ENCODE results near the gene CSAG3. TPM values are rescaled to one million over a fixed set of nuclear protein-coding genes. Genes with fewer than 3 reads are reported as not detected.
"Not testable (repeated sequence)": the region's sequence is repeated elsewhere in the genome, so short reads cannot be mapped to it uniquely, and the experiment has no call there.

The CSAG3 gene
- not detected in 2 replicates for total RNA-seq
- long read RNA-seq = 0 reads

DNA sequence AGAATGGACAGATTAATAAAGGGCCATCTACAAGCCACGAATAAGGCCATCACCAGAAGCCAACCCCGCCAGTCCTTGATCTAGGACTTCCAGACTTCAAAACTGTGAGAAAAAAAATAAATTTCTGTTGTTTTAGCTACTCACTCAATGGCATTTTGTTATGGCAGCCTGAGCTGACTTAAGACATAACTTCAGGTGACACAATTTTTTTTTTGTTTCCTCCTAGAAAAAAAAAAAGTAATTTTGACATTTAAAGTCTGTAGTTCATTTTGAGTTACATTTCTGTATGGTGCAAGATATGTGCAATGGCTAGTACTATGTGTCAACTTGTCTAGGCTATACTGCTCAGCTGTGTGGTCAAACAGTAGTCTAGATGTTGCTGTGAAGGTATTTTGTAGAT lies at the start of gene CSAG3:
TSS of gene CSAG3 (plus strand) at position 301 of the 400 bp plus-strand sequence.
- not testable (repeated sequence) for H3K36me3 Mint-ChIP-seq (ENCODE audit: insufficient read depth); DNase-seq (ENCODE audit: low spot score, unreplicated experiment); H3K27ac Mint-ChIP-seq; H3K9me3 Mint-ChIP-seq (ENCODE audit: low read depth); H3K4me3 Mint-ChIP-seq (ENCODE audit: low read depth); H3K27me3 Mint-ChIP-seq; H3K4me1 Mint-ChIP-seq (ENCODE audit: low read depth)

DNA sequence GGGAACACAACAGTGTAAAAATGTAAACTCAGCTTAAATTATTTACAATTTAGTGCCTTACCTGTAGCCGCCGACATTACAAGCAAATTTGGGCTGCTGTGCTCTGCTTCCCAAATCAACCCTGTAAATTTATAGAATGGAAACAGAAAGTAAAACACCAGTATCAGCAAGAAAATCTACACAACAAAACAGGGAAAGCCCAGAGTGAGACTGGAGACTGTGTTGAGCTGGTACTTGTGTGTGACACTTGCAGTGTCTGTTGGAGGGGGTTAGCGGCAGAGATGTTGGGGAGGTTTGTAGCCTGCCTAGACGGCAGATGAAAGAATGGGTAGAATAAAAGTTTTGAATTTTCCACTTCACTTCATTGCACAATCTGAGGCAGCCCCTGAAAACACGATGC lies 45.8 kb upstream of the CSAG3 start:
- H3K4me3 Mint-ChIP-seq (ENCODE audit: low read depth); DNase-seq (ENCODE audit: low spot score, unreplicated experiment); H3K9me3 Mint-ChIP-seq (ENCODE audit: low read depth); H3K36me3 Mint-ChIP-seq (ENCODE audit: insufficient read depth); H3K27me3 Mint-ChIP-seq; H3K27ac Mint-ChIP-seq; H3K4me1 Mint-ChIP-seq (ENCODE audit: low read depth): not testable (repeated sequence)

DNA sequence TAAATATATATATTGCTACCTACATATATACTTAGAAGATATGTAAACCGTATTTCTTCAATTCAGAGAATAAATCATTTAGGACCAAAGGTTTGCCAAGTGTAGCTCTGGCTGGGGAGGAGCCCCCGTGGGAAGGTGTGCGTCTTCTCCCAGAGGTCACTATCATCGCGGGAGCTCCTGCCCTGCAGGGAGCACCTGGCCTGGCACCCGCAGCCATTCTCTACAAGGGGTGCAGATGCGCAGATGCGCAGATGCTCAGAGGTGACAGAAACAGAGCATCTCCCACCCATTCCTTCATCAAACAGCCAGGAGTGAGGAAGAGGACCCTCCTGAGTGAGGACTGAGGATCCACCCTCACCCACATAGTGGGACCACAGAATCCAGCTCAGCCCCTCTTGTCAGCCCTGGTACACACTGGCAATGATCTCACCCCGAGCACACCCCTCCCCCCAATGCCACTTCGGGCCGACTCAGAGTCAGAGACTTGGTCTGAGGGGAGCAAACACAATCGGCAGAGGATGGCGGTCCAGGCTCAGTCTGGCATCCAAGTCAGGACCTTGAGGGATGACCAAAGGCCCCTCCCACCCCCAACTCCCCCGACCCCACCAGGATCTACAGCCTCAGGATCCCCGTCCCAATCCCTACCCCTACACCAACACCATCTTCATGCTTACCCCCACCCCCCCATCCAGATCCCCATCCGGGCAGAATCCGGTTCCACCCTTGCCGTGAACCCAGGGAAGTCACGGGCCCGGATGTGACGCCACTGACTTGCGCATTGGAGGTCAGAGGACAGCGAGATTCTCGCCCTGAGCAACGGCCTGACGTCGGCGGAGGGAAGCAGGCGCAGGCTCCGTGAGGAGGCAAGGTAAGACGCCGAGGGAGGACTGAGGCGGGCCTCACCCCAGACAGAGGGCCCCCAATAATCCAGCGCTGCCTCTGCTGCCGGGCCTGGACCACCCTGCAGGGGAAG lies 44.9 kb upstream of the CSAG3 start, which contains the start of gene MAGEA2B:
TSS of gene MAGEA2B (plus strand) at position 814 of the 973 bp plus-strand sequence. CDS start 2,479 bp downstream, outside the sequence.
- H3K27me3 Mint-ChIP-seq; H3K36me3 Mint-ChIP-seq (ENCODE audit: insufficient read depth); H3K4me3 Mint-ChIP-seq (ENCODE audit: low read depth); H3K9me3 Mint-ChIP-seq (ENCODE audit: low read depth); H3K27ac Mint-ChIP-seq; DNase-seq (ENCODE audit: low spot score, unreplicated experiment); H3K4me1 Mint-ChIP-seq (ENCODE audit: low read depth): not testable (repeated sequence)

DNA sequence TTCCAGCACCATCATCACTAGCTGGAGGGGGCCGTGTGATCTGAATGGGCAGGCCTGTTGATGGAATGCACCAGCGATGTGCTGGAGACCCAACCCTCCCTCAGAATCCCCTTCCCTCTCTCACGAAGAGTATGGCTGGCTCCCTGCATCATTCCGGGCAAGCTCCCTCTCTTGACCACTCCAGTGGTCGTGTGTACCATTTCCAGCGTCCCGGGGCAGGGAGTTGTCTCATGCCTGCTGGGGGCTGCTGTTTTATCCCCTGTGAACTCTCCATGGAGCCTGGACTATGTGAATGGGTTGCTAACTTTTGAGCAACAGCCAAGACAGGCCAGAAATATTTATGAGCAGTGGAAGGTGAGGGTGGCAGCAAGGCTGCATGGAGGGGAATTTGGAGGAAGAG lies 33.6 kb upstream of the CSAG3 start:
- H3K36me3 Mint-ChIP-seq (ENCODE audit: insufficient read depth) = no peaks in the 10 kb centered on the region
- DNase-seq (ENCODE audit: low spot score, unreplicated experiment) = no peak
- H3K9me3 Mint-ChIP-seq (ENCODE audit: low read depth) = peaks cover 14% of the 10 kb centered on the region
- H3K4me1 Mint-ChIP-seq (ENCODE audit: low read depth) = no peaks in the 10 kb centered on the region
- TF ChIP-seq, protein P1, sequence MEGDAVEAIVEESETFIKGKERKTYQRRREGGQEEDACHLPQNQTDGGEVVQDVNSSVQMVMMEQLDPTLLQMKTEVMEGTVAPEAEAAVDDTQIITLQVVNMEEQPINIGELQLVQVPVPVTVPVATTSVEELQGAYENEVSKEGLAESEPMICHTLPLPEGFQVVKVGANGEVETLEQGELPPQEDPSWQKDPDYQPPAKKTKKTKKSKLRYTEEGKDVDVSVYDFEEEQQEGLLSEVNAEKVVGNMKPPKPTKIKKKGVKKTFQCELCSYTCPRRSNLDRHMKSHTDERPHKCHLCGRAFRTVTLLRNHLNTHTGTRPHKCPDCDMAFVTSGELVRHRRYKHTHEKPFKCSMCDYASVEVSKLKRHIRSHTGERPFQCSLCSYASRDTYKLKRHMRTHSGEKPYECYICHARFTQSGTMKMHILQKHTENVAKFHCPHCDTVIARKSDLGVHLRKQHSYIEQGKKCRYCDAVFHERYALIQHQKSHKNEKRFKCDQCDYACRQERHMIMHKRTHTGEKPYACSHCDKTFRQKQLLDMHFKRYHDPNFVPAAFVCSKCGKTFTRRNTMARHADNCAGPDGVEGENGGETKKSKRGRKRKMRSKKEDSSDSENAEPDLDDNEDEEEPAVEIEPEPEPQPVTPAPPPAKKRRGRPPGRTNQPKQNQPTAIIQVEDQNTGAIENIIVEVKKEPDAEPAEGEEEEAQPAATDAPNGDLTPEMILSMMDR (IDR thresholded peaks at IDR 0.05; ENCODE audit: unreplicated experiment) = no peak
- H3K4me3 Mint-ChIP-seq (ENCODE audit: low read depth) = no peak overlapping the region
- no peak overlapping the region for H3K27ac Mint-ChIP-seq
- H3K27me3 Mint-ChIP-seq = no peaks in the 10 kb centered on the region

DNA sequence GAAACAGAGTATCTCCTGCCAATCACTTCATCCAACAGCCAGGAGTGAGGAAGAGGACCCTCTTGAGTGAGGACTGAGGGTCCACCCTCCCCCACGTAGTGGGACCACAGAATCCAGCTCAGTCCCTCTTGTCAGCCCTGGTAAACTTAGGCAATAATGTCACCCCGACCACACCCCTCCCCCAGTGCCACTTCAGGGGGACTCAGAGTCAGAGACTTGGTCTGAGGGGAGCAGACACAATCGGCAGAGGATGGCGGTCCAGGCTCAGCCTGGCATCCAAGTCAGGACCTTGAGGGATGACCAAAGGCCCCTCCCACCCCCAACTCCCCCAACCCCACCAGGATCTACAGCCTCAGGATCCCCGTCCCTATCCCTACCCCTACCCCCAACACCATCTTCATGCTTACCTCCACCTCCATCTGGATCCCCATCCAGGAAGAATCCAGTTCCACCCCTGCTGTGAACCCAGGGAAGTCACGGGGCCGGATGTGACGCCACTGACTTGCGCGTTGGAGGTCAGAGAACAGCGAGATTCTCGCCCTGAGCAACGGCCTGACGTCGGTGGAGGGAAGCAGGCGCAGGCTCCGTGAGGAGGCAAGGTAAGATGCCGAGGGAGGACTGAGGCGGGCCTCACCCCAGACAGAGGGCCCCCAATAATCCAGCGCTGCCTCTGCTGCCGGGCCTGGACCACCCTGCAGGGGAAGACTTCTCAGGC lies 25.6 kb upstream of the CSAG3 start, which contains the start of the genes CSAG1 and MAGEA12:
TSS of gene CSAG1 (minus strand) at position 461 of the 715 bp plus-strand sequence. CDS start 1,261 bp downstream, outside the sequence.
TSS of gene MAGEA12 (plus strand) at position 497 of the 715 bp plus-strand sequence. CDS start 2,405 bp downstream, outside the sequence.
- no peak for DNase-seq (ENCODE audit: low spot score, unreplicated experiment)
- Mint-ChIP-seq H3K4me3 (ENCODE audit: low read depth) (no peak within 1 kb of the TSS), H3K27me3 (no peaks in the 10 kb centered on the region), H3K4me1 (ENCODE audit: low read depth) (no peaks in the 10 kb centered on the region), H3K9me3 (ENCODE audit: low read depth) (peaks cover 17% of the 10 kb centered on the region), H3K27ac (no peak within 1 kb of the TSS), H3K36me3 (ENCODE audit: insufficient read depth) (no peaks in the 10 kb centered on the region)
- TF ChIP-seq, protein P1 (IDR thresholded peaks at IDR 0.05; ENCODE audit: unreplicated experiment) = no peak

DNA sequence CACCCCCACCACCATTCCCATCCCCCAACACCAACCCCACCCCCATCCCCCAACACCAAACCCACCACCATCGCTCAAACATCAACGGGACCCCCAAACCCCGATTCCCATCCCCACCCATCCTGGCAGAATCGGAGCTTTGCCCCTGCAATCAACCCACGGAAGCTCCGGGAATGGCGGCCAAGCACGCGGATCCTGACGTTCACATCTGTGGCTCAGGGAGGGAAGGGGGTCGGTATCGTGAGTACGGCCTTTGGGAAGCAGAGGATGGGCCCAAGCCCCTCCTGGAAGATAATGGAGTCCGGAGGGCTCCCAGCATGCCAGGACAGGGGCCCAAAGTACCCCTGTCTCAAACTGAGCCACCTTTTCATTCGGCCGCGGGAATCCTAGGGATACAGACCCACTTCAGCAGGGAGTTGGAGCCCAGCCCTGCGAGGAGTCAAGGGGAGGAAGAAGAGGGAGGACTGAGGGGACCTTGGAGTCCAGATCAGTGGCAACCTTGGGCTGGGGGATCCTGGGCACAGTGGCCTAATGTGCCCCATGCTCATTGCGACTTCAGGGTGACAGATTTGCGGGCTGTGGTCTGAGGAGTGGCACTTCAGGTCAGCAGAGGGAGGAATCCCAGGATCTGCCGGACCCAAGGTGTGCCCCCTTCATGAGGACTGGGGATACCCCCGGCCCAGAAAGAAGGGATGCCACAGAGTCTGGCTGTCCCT lies 24.7 kb upstream of the CSAG3 start:
- not testable (repeated sequence) for H3K4me1 Mint-ChIP-seq (ENCODE audit: low read depth); H3K4me3 Mint-ChIP-seq (ENCODE audit: low read depth); DNase-seq (ENCODE audit: low spot score, unreplicated experiment); H3K36me3 Mint-ChIP-seq (ENCODE audit: insufficient read depth); H3K27ac Mint-ChIP-seq; H3K27me3 Mint-ChIP-seq
- peaks cover 18% of the 10 kb centered on the region for H3K9me3 Mint-ChIP-seq (ENCODE audit: low read depth)
